HepG2 (cell line): ENCODE data around the gene PATL2. TPM values are rescaled to one million over a fixed set of nuclear protein-coding genes. Genes with fewer than 3 reads are reported as not detected.

Experiments
- AGO1 ChIP-seq: fragments of 200-400 bp; formaldehyde crosslinking; IDR thresholded peaks from 2 replicates; pipeline ENCODE4 v1.6.1; 2017; ENCODE audit warnings: mild to moderate bottlenecking, low read depth, low read length, moderate library complexity; ENCODE audit not compliant: poor library complexity, severe bottlenecking
- ESRRA ChIP-seq: sonication (generic); formaldehyde crosslinking; IDR thresholded peaks from 2 replicates; pipeline ENCODE4 v1.5.1; 2020; ENCODE audit warnings: mild to moderate bottlenecking, low read depth, missing genetic modification reagents
- FOXM1 ChIP-seq: sonication (generic); formaldehyde crosslinking; IDR thresholded peaks from 2 replicates; pipeline ENCODE4 v1.5.0; 2020; ENCODE audit warnings: missing genetic modification reagents
- HOXA7 ChIP-seq: sonication (generic); formaldehyde crosslinking; IDR thresholded peaks from 2 replicates; pipeline ENCODE4 v1.8.1; 2022; ENCODE audit warnings: mild to moderate bottlenecking, missing genetic modification reagents, moderate library complexity
- MIXL1 ChIP-seq: IDR thresholded peaks from 2 replicates; pipeline ENCODE4 v1.6.1; 2016
- NR2F2 ChIP-seq: IDR thresholded peaks from 2 replicates; pipeline ENCODE4 v1.6.1; 2012; ENCODE audit warnings: low read depth, inconsistent platforms, borderline replicate concordance
- SP140L ChIP-seq: sonication (generic); formaldehyde crosslinking; IDR thresholded peaks from 2 replicates; pipeline ENCODE4 v1.4.0; 2020; ENCODE audit warnings: missing genetic modification reagents, borderline replicate concordance
- TBP ChIP-seq: sonication (generic); formaldehyde crosslinking; IDR thresholded peaks from 2 replicates; pipeline ENCODE4 v1.5.0; 2020; ENCODE audit warnings: missing genetic modification reagents
- TOE1 ChIP-seq: sonication (generic); formaldehyde crosslinking; IDR thresholded peaks from 2 replicates; pipeline ENCODE4 v1.4.0; 2020; ENCODE audit warnings: mild to moderate bottlenecking, missing genetic modification reagents
- ZMAT3 ChIP-seq: sonication (generic); formaldehyde crosslinking; conservative IDR thresholded peaks from 2 replicates; pipeline ENCODE4 v1.7.0; 2021; ENCODE audit warnings: missing genetic modification reagents
- ZSCAN22 ChIP-seq: sonication (generic); formaldehyde crosslinking; IDR thresholded peaks from 2 replicates; pipeline ENCODE4 v1.4.0; 2020; ENCODE audit warnings: mild to moderate bottlenecking, missing genetic modification reagents
- polyA plus RNA-seq, 8 experiments: library from polyadenylated mRNA; depleted of rRNA in 3 of 8; stranded (reverse) in 7 of 8; unstranded in 1 of 8; fragments of >200 nt; fragmentation: Illumina TruSeq in 4 of 8; extraction: Trizol in 4 of 8; gene quantifications; 2 replicates each; pipeline versions ENCODE4 v1.2.1 to v1.2.3, GENCODE V29; 2011 to 2016; ENCODE audit warnings: low read depth in 4 of 8, missing spikeins in 1 of 8, mixed read lengths in 1 of 8; ENCODE audit not compliant: insufficient read depth in 1 of 8
- total RNA-seq, 5 experiments: library from RNA; depleted of rRNA; stranded (reverse); fragments of >200 nt; fragmentation: Illumina TruSeq; extraction: Trizol; gene quantifications; 2 replicates each; pipeline ENCODE4 v1.2.3, GENCODE V29; 2016; ENCODE audit warnings: low read depth in 1 of 5
- TF ChIP-seq, protein P1 (sequence below): sonication (generic); formaldehyde crosslinking; IDR thresholded peaks from 2 replicates; pipeline ENCODE4 v1.5.1; 2020; ENCODE audit warnings: mild to moderate bottlenecking, missing genetic modification reagents, moderate library complexity
- TF ChIP-seq, protein P2 (sequence below): conservative IDR thresholded peaks from 2 replicates; pipeline ENCODE4 v1.6.1; 2018; ENCODE audit warnings: missing genetic modification reagents
- TF ChIP-seq, protein P3 (sequence below): sonication (generic); formaldehyde crosslinking; IDR thresholded peaks from one replicate; pipeline ENCODE4 v1.5.1; 2020; ENCODE audit warnings: mild to moderate bottlenecking, missing genetic modification reagents; ENCODE audit errors: not compliant biosample characterization
- TF ChIP-seq, protein P4 (sequence below): sonication (generic); IDR thresholded peaks from 2 replicates; pipeline ENCODE4 v1.6.1; 2016; ENCODE audit warnings: low read depth, borderline replicate concordance
- TF ChIP-seq, protein P5 (sequence below): sonication (generic); formaldehyde crosslinking; conservative IDR thresholded peaks from 2 replicates; pipeline ENCODE4 v1.8.1; 2023; ENCODE audit warnings: missing genetic modification reagents

The PATL2 gene
- total and polyA plus RNA-seq, 2 of the 13 experiments (the other 11 are each of a cell fraction or from before 2014, with no cell fraction given): 0.15 to 0.53 TPM

DNA sequence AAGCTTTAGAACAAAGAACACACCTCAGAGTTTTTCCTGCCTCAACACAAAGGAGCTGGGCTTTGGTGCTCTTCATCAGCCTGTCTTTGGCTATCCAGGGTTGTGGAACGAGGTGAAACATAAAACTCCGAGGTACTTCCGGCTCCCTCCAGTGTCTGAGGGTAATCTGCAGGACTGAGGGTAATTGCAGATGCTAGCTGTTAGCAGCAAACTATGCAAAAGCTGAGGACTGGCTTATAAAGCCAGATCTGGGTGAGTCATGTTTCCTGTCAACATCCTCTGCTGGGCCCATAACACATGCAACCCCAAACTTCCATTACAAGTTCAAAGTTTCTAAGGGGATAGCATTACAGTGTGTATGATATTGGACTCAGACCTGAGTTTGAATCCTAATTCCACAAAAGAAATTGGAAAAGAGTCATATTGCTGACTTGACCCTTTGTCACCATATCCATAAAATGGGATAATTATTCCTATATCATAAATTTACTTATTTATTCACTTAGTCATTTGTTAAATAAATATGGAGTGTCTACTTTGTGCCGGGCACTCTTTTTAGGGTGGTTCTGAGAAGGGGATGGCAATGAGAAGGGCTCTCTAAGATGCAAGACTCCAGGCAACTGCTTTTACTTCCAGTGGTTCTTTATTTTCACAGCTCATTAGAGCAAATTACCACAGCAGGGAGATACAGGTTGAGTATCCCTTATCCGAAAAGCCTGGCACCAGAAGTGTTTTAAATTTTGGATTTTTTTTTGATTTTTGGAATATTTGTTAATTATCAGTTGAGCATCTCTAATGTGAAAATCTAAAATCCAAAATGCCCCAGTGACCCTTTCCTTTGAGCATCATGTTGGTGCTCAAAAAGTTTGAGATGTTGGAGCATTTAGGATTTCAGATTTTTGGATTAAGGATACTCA is 15.7 kb upstream of the PATL2 start (continued):
- TF ChIP-seq NR2F2 (no peak), ZMAT3 (CRISPR knock-in tag) (no peak), ZSCAN22 (CRISPR knock-in tag) (no peak), AGO1 (no peak), MIXL1 (CRISPR knock-in tag) (peak; percentile 47; the same call in 1 of the 2 replicates), FOXM1 (no peak), ESRRA (CRISPR knock-in tag) (no peak), HOXA7 (CRISPR knock-in tag) (no peak), SP140L (CRISPR knock-in tag) (no peak), TBP (CRISPR knock-in tag) (no peak), TOE1 (CRISPR knock-in tag) (no peak)
- TF ChIP-seq, protein P1, sequence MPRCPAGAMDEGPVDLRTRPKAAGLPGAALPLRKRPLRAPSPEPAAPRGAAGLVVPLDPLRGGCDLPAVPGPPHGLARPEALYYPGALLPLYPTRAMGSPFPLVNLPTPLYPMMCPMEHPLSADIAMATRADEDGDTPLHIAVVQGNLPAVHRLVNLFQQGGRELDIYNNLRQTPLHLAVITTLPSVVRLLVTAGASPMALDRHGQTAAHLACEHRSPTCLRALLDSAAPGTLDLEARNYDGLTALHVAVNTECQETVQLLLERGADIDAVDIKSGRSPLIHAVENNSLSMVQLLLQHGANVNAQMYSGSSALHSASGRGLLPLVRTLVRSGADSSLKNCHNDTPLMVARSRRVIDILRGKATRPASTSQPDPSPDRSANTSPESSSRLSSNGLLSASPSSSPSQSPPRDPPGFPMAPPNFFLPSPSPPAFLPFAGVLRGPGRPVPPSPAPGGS (CRISPR knock-in tag): no peak
- TF ChIP-seq, protein P2, sequence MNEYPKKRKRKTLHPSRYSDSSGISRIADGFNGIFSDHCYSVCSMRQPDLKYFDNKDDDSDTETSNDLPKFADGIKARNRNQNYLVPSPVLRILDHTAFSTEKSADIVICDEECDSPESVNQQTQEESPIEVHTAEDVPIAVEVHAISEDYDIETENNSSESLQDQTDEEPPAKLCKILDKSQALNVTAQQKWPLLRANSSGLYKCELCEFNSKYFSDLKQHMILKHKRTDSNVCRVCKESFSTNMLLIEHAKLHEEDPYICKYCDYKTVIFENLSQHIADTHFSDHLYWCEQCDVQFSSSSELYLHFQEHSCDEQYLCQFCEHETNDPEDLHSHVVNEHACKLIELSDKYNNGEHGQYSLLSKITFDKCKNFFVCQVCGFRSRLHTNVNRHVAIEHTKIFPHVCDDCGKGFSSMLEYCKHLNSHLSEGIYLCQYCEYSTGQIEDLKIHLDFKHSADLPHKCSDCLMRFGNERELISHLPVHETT (CRISPR knock-in tag): no peak
- TF ChIP-seq, protein P3, sequence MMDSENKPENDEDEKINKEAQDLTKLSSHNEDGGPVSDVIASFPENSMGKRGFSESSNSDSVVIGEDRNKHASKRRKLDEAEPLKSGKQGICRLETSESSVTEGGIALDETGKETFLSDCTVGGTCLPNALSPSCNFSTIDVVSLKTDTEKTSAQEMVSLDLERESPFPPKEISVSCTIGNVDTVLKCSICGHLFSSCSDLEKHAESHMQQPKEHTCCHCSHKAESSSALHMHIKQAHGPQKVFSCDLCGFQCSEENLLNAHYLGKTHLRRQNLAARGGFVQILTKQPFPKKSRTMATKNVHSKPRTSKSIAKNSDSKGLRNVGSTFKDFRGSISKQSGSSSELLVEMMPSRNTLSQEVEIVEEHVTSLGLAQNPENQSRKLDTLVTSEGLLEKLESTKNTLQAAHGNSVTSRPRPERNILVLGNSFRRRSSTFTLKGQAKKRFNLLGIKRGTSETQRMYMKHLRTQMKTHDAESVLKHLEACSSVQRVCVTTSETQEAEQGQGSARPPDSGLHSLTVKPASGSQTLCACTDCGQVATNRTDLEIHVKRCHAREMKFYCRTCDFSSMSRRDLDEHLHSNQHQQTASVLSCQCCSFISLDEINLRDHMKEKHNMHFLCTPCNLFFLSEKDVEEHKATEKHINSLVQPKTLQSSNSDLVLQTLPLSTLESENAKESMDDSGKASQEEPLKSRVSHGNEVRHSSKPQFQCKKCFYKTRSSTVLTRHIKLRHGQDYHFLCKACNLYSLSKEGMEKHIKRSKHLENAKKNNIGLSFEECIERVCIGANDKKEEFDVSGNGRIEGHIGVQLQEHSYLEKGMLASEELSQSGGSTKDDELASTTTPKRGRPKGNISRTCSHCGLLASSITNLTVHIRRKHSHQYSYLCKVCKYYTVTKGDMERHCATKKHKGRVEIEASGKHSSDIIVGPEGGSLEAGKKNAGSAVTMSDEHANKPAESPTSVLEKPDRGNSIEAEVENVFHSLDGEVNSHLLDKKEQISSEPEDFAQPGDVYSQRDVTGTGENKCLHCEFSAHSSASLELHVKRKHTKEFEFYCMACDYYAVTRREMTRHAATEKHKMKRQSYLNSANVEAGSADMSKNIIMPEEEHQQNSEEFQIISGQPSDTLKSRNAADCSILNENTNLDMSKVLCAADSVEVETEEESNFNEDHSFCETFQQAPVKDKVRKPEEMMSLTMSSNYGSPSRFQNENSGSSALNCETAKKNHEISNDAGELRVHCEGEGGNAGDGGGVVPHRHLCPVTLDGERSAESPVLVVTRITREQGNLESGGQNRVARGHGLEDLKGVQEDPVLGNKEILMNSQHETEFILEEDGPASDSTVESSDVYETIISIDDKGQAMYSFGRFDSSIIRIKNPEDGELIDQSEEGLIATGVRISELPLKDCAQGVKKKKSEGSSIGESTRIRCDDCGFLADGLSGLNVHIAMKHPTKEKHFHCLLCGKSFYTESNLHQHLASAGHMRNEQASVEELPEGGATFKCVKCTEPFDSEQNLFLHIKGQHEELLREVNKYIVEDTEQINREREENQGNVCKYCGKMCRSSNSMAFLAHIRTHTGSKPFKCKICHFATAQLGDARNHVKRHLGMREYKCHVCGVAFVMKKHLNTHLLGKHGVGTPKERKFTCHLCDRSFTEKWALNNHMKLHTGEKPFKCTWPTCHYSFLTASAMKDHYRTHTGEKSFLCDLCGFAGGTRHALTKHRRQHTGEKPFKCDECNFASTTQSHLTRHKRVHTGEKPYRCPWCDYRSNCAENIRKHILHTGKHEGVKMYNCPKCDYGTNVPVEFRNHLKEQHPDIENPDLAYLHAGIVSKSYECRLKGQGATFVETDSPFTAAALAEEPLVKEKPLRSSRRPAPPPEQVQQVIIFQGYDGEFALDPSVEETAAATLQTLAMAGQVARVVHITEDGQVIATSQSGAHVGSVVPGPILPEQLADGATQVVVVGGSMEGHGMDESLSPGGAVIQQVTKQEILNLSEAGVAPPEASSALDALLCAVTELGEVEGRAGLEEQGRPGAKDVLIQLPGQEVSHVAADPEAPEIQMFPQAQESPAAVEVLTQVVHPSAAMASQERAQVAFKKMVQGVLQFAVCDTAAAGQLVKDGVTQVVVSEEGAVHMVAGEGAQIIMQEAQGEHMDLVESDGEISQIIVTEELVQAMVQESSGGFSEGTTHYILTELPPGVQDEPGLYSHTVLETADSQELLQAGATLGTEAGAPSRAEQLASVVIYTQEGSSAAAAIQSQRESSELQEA (CRISPR knock-in tag): no peak
- TF ChIP-seq, protein P4, sequence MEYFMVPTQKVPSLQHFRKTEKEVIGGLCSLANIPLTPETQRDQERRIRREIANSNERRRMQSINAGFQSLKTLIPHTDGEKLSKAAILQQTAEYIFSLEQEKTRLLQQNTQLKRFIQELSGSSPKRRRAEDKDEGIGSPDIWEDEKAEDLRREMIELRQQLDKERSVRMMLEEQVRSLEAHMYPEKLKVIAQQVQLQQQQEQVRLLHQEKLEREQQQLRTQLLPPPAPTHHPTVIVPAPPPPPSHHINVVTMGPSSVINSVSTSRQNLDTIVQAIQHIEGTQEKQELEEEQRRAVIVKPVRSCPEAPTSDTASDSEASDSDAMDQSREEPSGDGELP: no peak
- TF ChIP-seq, protein P5, sequence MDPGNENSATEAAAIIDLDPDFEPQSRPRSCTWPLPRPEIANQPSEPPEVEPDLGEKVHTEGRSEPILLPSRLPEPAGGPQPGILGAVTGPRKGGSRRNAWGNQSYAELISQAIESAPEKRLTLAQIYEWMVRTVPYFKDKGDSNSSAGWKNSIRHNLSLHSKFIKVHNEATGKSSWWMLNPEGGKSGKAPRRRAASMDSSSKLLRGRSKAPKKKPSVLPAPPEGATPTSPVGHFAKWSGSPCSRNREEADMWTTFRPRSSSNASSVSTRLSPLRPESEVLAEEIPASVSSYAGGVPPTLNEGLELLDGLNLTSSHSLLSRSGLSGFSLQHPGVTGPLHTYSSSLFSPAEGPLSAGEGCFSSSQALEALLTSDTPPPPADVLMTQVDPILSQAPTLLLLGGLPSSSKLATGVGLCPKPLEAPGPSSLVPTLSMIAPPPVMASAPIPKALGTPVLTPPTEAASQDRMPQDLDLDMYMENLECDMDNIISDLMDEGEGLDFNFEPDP (CRISPR knock-in tag): no peak
